KOPT-K1 (cell line): Measurements from ENCODE around the gene NLN.
"Not testable (repeated sequence)": the region's sequence is repeated elsewhere in the genome, so short reads cannot be mapped to it uniquely, and the experiment has no call there.

ENCODE experiments used
- H3K27ac ChIP-seq: fragments of 200-600 bp; sonication (generic); 2 replicates; pipeline ENCODE4 v1.5.1; 2016; ENCODE audit warnings: antibody characterized with exemption, mild to moderate bottlenecking, low read depth, low read length; ENCODE audit not compliant: poor library complexity, severe bottlenecking
- H3K36me3 ChIP-seq: fragments of 200-600 bp; sonication (generic); 2 replicates; pipeline ENCODE4 v1.5.1; 2017; ENCODE audit warnings: antibody characterized with exemption, mild to moderate bottlenecking, low read length, moderate library complexity; ENCODE audit not compliant: insufficient read depth
- H3K9me3 ChIP-seq: fragments of 200-600 bp; sonication (generic); 2 replicates; pipeline ENCODE4 v1.5.1; 2017; ENCODE audit warnings: antibody characterized with exemption, low read length, mild to moderate bottlenecking; ENCODE audit not compliant: insufficient read depth, poor library complexity, severe bottlenecking

Gene NLN

DNA sequence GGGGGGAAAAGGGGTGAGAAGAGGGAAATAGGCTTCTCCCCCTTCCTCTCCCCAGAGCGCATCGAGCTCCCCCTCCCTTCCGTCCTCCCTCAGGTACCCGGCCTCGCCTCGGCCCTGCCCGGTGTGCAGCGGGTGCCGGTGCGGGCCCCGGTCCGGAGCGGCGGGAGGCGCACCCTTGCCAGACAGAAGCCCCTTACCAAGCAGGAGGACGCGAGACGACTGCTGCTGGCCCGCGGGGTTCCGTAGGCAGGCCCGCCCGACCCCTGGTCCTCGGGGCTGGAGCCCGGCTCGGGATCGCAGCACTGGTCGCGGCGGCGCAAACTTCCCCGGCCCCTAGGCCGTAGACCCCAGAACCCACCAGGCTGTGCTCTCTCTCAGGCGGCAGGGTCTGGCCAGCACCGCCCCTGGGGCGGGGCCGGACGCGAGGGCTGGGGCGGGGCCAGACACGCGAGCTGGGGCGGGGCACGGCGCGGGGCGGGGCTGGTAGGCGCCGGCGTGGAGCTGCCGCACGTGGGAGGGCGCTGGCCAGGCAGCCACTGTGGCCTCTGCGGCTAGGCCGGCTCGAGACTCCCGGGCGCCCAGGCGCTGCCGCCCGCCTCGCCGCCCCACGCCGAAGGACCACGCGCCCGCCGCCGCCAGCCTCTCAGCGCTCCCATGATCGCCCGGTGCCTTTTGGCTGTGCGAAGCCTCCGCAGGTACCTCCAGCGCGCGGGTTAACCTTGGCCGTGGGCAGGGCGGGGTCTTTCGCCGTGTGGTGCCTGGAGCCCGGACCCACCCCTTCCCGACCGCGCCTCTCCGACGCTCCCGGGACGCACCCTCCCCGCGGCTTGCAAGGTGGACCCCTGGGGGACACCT lies at the start of gene NLN, which contains the start of gene SGTB:
Gene NLN, plus strand, starts transcription at position 486 of the 855 bp plus-strand sequence. Its CDS starts 169 bp downstream, at position 655.
Gene SGTB, minus strand, starts transcription at position 390 of the 855 bp plus-strand sequence. CDS start 1,302 bp downstream, outside the sequence.
- Histone ChIP-seq H3K27ac (peak within 1 kb of the TSS; percentile 71), H3K36me3 (peaks cover 16% of the 10 kb centered on the region; the same call in 1 of the 2 replicates), H3K9me3 (no peaks in the 10 kb centered on the region)

DNA sequence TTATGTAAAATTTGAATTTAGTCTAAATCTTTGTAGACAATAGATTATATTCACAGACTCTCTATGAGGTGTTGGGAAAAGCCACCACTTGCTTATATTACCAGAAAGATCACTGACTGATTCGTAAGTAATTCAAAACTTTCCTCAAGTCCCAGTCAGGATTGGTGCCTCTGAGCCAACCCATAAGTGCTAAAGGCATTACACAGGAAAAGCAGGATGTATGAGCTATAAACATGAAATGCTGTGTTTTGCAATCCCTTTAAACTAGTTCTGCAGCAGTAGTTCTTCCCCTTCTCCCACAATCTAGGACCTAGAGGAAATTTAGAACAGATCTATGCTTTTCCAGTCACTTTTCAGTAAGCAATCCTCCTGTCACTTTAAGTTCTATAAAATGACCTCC lies 49.2 kb upstream of the NLN start:
- no peak overlapping the region for H3K27ac ChIP-seq
- H3K9me3 ChIP-seq, result no peaks in the 10 kb centered on the region
- H3K36me3 ChIP-seq, result peaks cover 42% of the 10 kb centered on the region

DNA sequence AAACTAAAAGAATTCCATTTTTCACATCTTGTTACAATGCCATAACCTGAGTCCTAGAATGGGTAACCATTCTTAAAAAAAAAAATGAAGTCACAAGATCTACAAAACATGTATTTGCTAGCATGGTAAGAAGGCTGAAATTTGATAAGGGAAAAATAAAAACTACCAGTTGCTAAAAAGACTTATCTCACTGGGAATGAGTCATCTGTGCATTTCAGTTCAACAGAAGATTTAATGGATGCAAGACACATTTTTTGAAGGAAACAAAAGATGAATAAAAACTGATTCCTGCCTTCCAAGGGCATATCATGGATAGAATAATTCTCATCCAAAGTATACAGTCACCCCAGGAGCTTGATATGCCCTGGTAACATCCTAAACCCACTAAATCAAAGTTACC lies 47.3 kb upstream of the NLN start:
- Histone ChIP-seq H3K9me3 (no peaks in the 10 kb centered on the region), H3K27ac (no peak overlapping the region), H3K36me3 (peaks cover 43% of the 10 kb centered on the region)

DNA sequence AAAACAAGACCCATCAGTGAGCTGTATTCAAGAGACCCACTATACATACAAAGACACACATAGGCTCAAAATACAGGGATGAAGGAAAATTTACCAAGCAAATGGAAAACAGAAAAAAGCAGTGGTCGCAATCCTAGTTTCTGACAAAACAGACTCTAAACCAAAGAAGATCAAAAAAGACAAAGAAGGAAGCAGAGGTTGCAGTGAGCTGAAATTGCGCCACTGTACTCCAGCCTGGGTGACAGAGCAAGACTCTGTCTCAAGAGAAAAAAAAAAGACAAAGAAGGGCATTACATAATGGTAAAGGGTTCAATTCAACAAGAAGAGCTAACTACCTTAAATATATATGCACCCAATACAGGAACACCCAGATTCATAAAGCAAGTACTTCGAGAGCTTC lies 45.9 kb upstream of the NLN start:
- H3K27ac ChIP-seq, H3K9me3 ChIP-seq: not testable (repeated sequence)
- peaks cover 40% of the 10 kb centered on the region for H3K36me3 ChIP-seq

DNA sequence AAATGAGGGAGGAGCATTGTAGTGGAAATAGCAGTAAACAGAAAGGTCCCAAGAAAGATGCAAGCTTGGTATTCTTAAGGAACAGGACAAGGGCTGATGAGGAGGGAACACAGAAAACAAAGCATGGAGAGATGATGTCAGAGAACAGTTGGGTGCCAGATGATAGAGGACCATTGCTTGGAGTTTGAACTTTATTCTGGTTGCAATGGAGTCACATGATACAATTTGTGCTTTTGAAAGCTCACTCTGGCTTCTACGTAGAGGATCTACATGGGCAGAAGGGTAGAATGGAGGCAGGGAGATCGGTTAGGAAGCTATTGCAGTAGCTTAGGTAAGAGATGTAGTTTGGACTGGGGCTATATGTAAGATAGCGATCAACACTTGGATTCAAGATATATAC lies 39.9 kb upstream of the NLN start:
- H3K36me3 ChIP-seq, result peaks cover 44% of the 10 kb centered on the region
- H3K27ac ChIP-seq, result no peak overlapping the region

DNA sequence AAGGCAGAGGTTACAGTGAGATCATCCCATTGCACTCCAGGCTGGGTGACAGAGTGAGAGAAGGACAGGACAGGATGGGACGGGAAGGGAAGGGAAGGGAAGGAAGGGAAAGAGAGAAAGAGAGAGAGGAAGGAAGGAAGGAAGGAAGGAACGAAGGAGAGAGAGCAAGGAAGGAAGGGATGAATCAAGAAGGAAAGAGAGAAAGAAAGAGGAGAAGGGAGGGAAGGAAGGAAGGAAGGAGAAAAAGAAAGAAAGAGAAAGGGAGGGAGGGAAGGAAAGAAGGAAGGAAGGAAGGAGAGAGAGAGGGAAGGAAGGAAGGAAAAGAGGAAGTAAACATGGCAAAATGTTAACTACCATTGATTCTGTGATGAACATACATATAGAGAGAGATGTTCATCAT lies 28.9 kb upstream of the NLN start:
- Histone ChIP-seq H3K36me3 (peaks cover 10% of the 10 kb centered on the region; the same call in 1 of the 2 replicates), H3K27ac (no peak overlapping the region), H3K9me3 (no peaks in the 10 kb centered on the region)

More for the DNA sequence above, 39.9 kb upstream of the NLN start:
- no peaks in the 10 kb centered on the region for H3K9me3 ChIP-seq

DNA sequence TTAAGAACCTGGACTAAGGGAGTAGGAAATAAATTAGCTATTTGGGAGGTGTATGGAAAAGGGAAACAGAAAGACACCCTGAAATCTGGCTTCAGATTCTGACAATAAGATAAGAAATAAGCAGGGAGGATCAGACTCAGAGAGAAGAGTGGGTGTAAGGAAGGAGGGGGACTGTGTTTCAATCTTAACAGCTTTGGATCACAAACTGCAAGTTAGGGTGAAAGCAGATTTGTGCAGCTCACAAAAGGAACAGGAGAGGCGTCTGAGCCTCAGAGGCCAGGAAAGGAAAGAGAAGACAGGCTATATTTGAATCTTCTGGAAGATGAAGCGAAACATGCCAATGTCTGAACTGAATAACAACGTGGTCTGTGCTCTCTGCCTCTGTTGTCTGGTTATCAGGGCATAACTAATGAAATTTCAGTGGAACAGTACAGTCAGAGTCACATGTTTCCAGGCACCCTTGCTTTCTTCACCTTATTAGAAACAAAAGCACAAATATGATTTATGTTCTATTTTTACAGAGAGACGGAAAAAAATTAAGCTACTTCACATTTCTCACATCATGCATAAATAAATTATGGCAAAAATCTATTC lies 26.7 kb upstream of the NLN start:
- H3K36me3 ChIP-seq, result peaks cover 9% of the 10 kb centered on the region; the same call in 1 of the 2 replicates
- no peaks in the 10 kb centered on the region for H3K9me3 ChIP-seq
- H3K27ac ChIP-seq, result no peak overlapping the region

DNA sequence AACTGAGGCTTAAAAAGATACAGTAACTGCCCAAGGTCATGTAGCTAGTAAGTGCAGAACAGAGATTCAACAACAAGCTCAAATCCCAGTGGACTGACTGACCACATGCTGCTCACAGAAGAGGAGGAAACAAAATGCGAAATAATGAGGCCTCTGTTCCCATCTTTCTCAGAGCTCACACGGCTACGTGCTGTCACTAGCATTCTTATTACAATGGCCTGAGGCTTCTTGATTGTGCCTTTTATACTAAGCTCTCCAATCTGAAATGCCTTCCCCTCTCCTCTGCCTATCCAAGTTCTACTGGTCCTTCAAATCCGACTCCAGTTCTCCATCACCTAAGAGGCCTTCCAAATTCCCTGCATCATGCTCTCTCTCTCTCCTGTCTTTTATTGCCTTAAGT lies 26.1 kb upstream of the NLN start:
- peaks cover 8% of the 10 kb centered on the region; the same call in 1 of the 2 replicates for H3K36me3 ChIP-seq
- no peaks in the 10 kb centered on the region for H3K9me3 ChIP-seq
- no peak overlapping the region for H3K27ac ChIP-seq

DNA sequence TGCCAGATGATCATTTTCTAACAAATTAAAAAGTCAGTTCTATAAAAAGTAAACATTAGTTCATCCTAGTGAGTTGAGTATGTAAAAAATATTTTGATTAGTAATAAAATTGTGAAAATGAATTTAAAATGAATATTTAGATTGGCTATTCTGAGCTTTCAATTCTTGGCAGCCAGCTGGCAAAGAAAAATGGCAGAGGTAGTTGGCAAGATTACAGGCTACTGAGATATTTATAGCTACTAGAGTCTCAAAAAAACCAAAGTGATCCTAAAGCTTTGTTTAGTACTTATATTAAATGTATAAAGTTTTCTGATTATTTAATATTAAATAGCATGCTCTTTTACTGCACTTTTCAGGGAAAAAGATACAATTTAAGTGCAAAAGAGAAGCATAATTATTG lies 25.1 kb upstream of the NLN start:
- H3K27ac ChIP-seq, result no peak overlapping the region
- H3K9me3 ChIP-seq, result no peaks in the 10 kb centered on the region
- peaks cover 9% of the 10 kb centered on the region; the same call in 1 of the 2 replicates for H3K36me3 ChIP-seq

DNA sequence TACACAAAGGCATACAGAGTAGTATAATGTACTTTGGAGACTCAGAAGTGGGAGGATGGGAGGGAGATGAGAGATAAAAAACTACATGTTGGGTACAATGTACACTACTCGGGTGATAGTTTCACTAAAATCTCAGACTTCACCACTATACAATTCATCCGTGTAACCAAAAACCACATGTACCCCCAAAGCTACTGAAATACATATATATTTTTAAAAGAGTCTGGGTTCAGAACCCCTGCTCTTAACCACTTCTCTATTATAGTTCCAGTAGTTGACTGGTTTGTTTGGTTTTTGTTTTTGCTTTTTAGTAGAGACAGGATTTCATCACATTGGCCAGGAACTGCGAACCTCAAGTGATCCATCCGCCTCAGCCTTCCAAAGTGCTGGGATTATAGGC lies 22.7 kb upstream of the NLN start:
- Histone ChIP-seq H3K9me3 (no peaks in the 10 kb centered on the region), H3K36me3 (peaks cover 24% of the 10 kb centered on the region; the same call in 1 of the 2 replicates), H3K27ac (no peak overlapping the region)

DNA sequence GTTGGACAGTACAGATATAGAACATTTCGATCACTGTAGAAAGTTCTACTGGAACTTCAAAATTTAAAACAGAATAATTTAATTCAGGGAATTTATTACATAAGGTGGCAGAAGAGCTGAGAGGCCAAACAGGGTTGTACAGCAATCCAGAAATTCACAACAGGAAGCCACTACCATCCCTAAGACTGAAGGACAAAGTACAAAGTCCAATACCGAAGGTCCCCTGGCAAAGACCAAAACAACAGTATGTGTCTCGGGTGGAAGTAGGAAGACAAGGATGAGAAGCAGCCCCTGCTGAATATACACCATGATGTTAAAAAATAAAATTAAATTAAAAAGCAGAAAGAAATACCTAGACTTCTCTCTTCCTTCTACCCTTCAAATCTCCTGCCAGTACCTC lies 20.0 kb upstream of the NLN start:
- peaks cover 27% of the 10 kb centered on the region for H3K36me3 ChIP-seq
- H3K27ac ChIP-seq, result no peak overlapping the region
- H3K9me3 ChIP-seq, result no peaks in the 10 kb centered on the region

DNA sequence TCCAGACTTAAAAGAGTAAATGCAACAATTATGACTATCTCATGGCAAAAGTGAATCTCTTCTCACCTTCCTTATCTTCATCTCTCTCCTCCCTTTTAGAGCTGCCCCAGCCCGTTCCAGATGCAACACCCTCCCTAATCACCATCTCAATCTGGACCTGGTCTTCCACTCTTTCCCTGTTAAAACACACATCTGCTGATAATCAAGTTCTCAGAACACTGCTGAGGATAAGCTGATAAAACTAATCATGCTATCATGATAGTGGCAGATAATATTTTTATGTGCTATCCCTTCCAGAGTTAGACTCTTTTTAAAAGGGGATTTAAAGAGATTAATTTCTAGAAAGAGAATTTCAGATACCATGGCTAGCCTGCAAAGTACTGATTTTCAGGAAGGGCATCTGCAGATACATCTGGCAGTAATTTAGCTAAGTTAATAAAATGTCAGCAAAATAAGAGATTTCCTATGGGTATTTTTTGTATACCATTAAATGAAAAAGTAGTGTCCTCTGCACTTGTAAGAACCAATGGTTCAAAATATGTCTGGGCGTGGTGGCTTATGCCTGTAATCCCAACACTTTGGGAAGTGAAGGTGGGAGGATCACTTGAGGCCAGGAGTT lies 17.3 kb upstream of the NLN start:
- Histone ChIP-seq H3K36me3 (peaks cover 33% of the 10 kb centered on the region), H3K9me3 (no peaks in the 10 kb centered on the region), H3K27ac (no peak overlapping the region)

DNA sequence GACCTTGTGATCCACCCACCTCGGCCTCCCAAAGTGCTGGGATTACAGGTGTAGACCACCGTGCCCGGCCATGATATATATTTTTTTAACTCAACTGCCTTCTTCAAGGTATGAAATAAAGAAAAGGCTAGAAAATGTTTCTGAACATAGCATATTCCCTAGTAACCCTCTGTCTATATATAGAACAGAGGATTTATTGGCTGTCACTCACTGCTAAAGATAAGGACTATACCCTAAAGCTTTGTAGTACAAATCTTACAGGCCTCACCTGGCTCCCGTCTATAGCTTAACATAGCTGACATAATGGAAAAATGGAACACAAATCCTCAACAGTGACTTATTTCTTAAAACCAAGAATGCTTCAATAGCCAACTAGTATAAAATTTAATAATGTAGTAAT lies 14.3 kb upstream of the NLN start:
- peaks cover 45% of the 10 kb centered on the region for H3K36me3 ChIP-seq
- no peaks in the 10 kb centered on the region for H3K9me3 ChIP-seq
- no peak overlapping the region for H3K27ac ChIP-seq

DNA sequence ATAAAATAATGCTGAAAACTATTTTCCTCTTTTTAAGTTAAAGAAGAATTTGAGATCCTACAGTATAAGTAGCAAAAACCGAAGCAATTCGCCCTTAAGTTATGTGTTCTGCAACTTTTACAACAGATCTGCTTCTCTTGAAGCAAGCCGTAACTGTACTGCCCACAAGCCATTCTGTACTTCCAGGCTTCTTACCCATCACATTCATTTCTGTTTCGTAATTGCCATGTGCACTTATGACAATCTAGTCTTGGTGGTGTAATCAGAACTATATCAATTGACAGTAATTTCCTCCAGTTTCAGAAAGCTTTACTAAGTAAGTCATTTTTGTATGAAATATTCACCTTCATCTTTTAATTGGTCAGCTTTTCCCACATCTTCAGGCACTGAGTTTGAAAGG lies 13.9 kb upstream of the NLN start:
- no peak overlapping the region for H3K27ac ChIP-seq
- no peaks in the 10 kb centered on the region for H3K9me3 ChIP-seq
- H3K36me3 ChIP-seq, result peaks cover 42% of the 10 kb centered on the region

DNA sequence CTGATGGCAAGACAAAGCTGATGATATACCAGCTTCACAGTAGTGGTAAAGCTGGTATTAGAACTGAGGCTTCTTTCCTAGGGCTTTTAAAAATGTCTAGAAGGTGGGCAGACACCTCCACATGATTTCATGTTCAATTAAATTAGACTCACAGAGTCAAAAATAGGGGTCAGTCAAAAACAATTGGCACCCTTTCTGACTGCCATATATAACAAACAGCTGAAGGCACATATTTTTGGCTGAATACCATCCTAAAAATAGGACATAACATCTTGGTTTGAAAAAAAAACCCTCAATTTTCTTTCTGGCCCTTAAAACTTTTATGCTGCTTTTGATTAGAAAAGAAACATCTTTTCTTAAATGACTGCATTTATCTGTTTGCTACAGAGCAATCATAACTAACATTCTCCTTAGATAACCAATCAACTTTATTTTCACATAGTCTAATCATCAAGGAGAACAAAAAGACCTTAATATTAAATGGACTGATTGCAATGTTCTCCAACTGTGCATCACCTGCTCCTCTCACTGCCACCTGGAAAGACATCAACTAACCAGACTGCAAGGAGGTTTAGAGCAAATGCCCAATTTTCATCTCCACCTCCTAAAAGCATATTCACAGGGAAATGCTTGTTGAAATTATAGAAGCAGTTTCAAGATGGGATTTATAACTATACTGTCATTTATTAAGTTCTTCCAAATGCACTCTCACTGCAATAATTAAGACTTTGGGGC lies 3.3 kb upstream of the NLN start:
- Histone ChIP-seq H3K9me3 (no peaks in the 10 kb centered on the region), H3K36me3 (peaks cover 31% of the 10 kb centered on the region; the same call in 1 of the 2 replicates), H3K27ac (no peak overlapping the region)
